Embryonic facial prominence (tissue), 1 donor: ENCODE data around the gene SYNGR2.
"Not testable (repeated sequence)": the region's sequence is repeated elsewhere in the genome, so short reads cannot be mapped to it uniquely, and the experiment has no call there.

Experiments
- DNase-seq: peaks from one replicate; pipeline ENCODE4 v3.0.0-alpha.2; 2016; ENCODE audit errors: extremely low spot score

The SYNGR2 gene

DNA sequence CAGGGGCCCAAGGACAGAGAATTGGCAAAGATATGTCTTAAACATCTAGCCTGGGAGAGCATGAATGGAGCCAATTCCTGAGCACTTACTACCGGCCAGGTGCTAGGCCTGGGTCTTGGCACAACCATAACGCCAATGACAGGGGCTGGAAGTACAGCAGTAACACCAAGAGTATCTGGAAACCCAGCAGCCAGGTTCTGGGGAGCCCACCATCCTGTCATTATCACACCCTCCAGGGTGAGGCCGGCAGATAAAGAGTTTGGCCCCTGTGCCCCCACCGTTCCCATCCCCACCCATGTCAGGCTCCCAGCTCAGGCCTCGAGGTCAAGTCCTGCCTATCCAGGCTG is 38.3 kb upstream of the SYNGR2 start:
- no peak for DNase-seq

DNA sequence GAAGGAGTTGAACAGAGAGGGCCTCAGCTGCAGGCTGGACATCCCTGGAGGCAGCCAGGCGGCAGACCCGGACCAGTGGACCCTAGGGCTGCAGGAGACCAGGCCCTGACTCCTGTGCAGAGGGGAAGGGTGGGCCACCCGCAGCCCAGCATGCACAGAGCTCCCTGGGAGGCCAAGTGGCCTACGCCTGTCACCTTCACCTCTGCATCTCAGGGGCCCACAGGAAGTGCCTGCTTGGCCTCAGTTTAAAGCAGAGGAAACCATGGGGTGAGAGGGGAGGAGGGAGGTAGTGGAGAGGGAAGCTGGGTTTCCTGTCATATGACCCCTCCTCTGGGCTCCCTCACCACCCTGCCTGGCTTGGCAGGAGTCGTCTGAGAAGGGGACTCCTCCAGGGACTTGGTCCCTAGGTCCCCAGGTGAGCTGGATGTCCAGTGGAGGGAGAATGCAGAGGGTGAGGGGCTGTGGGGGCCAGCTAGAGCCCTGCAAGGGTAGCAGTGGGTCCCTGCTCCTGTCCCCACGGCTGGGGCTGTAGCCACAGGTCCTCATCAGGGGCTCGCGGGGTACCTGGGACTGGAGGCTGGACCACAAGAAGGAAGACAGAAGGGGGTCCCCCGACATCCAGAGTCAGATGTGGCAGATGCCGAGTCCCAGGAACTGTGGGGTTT is 37.8 kb upstream of the SYNGR2 start, which contains the start of gene TMC8:
Gene TMC8, plus strand, starts transcription at position 335 of the 665 bp plus-strand sequence. CDS start 818 bp downstream, outside the sequence.
- no peak for DNase-seq

DNA sequence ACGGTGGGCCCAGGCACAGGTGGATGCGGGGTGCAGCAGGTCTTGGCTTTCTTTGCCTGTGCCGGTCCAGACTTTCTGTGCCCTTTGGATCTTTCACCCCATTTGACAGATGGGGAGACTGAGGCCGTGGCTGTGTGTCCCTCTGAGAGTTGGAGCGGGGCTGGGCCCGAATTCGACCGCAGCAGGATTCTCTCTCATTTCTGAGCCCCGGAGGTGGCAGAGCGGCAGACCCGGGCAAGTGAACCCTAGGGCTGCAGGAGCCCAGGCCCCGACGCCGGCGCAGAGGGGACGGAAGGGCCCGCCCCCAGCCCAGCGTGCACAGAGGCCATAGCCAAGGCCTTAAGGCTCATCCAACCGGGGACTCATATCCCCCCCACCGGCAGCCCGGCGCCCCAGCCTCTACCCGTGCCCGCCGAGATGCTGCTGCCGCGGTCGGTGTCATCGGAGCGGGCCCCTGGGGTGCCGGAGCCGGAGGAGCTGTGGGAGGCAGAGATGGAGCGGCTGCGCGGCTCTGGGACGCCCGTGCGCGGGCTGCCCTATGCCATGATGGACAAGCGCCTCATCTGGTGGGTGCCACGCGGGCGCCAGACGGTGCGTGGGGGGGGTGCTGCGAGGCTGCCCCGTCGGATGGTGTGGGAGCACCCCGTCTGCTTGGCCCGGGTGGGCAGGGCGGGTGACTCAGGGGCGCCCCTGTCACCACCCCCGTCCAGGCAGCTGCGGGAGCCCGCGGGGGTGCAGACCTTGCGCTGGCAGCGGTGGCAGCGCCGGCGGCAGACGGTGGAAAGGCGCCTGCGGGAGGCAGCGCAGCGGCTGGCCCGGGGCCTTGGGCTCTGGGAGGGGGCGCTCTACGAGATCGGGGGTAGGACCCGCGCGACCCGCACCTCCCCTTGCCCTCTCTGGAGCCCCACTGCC is 37.0 kb upstream of the SYNGR2 start:
- no peak for DNase-seq

DNA sequence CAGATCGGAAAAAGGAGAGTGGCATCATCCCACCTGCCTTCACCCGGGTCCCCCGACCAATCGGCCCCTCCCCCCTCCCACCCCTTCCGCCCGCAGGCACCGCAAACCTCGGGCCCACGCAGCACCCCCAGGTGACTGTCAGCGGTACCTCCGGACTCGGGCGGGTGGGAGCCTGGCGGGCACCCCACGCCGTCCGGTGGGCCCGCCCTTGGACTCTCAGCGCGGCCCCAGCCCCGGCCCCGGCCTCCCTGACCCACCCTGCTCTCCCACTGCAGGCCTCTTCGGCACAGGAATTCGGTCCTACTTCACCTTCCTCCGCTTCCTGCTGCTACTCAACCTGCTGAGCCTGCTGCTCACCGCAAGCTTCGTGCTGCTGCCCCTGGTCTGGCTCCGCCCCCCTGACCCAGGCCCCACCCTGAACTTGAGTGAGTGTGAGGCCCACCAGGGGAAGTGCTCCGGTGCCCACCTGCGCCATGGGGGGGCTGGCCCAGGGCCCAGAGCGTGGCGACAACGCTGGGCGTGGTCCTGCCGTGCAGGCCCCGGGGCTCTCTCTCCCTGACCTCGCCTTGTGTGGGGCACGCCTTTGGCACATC is 36.2 kb upstream of the SYNGR2 start:
- DNase-seq = no peak

DNA sequence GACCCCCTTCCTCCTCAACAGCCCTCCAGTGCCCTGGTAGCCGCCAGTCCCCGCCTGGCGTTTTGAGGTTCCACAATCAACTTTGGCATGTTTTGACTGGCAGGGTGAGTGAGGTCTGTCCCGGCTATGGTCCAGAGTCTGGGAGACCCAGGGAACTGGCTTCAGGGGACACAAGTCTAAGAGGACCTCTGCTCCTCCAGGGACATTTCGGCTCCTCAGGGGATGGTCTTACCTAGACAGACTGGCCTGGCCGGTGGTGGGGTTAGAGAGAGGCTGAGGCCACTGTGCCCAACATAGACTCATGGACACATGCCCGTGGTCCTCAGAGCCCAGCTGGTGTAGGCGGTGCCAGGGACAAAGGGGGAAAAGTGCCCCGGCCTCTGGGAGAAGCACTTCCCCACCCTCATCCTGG is 35.6 kb upstream of the SYNGR2 start:
- no peak for DNase-seq

DNA sequence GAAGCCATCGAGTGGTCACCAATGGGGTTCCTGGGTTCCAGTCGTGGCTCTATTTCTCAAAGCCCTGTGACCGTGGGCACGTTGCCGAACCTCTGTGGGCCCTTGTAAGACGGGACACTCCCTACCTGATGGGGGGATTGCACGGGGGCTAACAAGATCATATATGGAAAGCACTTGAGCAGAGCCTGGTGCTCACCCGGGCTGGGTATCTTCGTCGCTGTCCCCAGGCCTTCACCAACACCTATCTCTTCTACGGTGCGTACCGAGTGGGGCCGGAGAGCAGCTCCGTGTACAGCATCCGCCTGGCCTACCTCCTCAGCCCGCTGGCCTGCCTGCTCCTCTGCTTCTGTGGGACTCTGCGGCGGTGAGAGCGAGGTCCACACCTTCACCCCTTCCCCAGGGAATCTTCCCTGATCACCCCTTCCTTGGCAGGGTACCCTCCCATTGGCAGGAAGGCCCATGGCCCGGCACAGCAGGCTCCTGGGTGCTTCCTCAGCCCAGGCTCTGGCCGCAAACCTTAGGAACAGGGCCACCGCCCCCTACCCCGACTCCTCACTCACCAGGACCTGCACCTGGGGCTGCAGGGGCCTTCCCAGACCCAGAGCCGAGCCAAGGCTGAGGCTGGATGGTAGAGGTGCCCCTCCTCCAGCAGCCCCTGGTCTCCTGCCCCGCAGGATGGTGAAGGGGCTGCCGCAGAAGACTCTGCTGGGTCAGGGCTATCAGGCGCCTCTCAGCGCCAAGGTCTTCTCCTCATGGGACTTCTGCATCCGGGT is 35.0 kb upstream of the SYNGR2 start:
- no peak for DNase-seq

DNA sequence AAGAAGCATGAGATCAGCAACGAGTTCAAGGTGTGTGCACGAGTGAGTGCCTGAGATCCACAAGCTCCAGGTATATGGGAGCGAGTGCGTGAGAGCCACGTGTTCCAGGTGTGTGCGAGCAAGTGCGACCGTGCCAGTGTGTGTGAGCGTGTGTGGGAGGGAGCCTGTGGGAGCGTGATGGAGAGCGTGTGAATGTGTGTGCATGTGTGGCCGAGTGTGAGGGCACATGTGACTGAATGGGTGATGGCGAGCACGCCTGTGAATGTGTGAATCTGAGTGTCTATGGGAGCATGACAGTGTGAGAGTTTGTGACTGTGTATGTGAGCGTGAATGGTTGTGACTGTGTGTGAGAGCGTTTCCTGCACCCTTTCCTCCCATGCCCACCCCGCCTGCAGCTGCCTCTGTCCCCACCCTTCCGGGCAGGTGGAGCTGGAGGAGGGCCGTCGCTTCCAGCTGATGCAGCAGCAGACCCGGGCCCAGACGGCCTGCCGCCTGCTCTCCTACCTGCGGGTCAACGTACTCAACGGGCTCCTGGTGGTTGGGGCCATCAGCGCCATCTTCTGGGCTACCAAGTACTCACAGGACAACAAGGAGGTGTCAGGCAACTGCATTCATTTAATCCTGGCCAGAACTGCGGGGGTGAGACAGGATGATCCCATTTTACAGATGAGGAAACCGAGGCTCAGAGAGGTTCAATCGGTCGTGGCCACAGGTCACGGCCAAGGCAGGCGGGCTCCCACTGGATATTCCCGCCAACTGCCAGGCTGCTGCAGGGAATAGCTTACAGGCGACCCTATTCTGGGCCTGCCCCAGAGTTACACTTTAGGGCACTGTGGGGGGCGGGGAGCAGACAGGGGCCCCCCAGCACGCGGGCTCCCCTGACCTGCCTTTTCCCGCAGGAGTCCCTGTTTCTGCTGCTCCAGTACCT is 34.1 kb upstream of the SYNGR2 start:
- DNase-seq = no peak

DNA sequence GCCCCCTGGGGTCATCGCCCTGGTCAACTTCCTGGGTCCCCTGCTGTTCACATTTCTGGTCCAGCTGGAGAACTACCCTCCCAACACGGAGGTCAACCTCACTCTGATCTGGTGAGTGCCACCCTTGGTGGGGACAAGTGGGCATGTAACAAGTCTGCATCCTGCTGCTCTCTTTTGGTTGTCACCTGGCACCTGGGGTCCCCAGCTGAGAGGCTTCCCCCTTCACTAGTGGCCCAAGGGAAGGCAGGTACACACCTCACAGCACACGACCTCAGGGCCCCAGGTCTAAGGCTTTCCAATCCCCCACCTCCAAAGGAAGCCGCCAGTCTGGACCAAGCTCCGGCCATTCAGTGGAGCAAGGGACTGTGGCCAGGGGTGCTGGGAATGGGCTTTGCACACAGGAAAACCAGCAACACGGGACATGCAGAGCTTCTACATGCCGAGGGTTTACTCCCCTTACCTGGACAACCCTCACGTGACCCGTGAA is 33.4 kb upstream of the SYNGR2 start:
- DNase-seq = no peak

DNA sequence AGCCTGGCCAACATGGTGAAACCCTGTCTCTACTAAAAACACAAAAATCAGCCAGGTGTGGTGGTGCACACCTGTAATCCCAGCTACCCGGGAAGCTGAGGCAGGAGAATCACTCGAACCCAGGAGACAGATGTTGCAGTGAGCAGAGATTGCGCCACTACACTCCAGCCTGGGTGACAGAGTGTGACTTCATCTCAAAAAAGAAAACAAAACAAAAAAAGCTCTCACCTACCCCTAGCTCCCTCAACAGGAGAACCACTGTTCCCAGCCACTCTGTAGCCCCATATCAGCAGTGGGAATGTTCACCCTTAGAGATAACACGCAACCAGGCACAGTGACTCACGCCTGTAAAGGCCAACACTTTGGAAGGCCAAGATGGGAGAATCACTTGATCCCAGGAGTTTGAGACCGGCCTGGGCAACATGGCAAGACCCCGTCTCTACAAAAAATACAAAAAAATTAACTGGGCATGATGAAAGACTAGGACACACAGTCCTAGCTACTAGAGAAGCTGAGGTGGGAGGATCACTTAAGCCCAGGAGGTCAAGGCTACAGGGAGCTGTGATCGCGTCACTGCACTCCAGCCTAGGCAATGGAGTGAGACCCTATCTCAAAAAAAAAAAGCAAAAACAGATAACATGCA is 32.4 kb upstream of the SYNGR2 start:
- no peak for DNase-seq

DNA sequence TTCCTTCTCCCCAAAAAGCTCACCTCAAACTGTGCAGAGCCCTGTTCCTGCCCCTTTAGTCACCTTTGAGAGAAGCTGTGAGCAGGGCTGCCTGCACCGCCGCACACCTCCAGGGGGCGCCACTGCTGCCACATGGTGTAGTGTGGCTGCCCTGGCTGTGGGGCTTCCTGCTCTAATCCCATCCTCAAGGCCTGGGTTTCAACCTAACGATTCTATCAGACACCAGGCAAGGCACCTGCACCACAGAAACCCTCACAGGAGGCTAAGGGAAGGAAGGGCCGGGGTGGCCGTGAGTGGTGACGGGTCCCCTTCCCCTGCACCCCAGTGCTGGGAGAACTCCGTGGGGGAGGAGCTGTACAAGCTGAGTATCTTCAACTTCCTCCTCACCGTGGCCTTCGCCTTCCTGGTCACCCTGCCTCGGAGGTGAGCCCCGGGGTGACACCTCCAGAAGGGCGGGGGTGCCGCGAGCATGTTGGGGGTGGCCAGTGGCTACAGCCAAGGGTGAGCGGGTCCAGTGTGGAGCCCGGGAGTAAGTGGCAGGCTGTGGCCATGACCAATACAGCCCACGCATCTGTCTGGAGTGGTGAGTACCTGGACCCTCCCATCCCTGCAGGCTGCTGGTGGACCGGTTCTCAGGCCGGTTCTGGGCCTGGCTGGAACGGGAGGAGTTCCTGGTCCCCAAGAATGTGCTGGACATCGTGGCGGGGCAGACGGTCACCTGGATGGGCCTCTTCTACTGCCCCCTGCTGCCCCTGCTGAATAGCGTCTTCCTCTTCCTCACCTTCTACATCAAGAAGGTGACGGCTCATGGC is 30.8 kb upstream of the SYNGR2 start:
- DNase-seq = no peak

DNA sequence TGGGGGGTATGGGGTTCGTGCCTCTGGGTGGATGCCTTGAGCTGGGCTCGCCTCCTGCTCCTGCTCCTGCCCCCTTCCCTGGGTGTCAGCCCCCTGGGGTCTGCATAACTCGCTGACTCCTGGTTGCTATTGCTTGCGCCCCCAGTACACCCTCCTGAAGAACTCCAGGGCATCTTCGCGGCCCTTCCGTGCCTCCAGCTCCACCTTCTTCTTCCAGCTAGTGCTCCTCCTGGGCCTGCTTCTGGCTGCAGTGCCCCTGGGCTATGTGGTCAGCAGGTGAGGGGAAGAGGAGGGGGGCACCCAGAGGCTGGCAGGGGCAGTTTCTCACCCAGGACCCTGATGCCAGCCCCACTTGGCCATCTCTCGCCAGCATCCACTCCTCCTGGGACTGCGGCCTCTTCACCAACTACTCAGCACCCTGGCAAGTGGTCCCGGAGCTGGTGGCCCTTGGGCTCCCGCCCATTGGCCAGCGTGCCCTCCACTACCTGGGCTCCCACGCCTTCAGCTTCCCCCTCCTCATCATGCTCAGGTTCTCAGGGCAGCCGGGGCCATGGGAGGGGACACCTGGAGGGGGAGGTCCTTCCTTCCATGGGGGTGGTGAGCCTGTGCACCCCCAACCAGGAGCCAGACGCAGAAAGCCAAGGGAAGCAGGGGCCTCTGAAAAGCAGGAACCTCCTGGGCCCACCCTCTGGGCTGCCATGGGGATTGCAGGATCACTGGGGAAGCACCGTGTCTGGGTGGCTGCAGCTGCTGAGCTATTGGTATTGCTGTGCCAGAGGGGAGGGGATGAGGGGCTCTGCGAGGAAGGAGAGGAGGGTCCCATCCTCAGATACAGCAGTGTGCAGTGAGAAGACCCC is 29.9 kb upstream of the SYNGR2 start:
- no peak for DNase-seq

DNA sequence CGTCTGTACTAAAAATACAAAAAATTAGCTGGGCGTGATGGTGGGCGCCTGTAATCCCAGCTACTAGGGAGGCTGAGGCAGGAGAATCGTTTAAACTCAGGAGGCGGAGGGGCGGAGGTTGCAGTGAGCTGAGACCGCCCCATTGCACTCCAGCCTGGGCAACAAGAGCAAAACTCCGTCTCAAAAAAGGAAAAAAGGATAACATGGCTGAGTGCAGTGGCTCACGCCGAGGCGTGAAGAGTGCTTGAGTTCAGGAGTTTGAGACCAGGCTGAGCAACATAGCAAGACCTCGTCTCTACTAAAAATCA is 28.6 kb upstream of the SYNGR2 start:
- DNase-seq = not testable (repeated sequence)

DNA sequence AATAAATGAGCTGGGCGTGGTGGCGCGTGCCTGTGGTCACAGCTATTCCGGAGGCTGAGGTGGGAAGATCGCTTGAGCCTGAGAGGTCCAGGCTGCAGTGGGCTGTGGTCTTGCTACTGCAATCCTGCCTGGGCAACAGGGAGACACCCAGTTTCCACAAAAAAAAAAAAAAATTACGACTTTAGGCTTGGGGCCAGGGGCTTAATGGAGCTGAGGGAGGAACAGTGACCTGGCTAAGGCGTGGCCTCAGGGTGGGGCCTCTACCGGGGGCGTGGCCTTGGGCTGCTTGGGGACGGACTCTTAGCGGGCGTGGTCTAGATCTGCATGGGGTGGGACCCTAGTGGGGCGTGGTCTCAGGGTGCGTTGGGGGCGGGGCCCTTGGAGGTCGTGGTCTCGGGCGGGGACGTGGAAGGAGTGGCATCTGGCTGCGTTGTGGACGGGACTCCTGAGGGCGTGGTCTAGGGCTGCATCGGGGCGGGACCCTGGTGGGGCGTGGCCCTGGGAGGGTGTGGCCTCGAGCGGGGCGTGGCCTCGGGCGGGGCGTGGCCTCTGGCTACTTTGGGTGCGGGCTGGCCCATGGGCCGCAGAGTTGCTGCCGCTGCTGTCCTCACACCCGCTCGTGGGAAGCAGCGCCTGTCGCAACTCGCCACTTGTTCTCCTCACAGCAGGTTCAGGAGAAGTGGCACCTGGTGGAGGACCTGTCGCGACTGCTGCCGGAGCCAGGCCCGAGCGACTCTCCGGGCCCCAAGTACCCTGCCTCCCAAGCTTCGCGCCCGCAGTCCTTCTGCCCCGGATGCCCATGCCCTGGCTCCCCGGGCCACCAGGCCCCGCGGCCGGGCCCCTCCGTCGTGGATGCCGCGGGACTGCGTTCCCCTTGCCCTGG is 28.0 kb upstream of the SYNGR2 start:
- no peak for DNase-seq

DNA sequence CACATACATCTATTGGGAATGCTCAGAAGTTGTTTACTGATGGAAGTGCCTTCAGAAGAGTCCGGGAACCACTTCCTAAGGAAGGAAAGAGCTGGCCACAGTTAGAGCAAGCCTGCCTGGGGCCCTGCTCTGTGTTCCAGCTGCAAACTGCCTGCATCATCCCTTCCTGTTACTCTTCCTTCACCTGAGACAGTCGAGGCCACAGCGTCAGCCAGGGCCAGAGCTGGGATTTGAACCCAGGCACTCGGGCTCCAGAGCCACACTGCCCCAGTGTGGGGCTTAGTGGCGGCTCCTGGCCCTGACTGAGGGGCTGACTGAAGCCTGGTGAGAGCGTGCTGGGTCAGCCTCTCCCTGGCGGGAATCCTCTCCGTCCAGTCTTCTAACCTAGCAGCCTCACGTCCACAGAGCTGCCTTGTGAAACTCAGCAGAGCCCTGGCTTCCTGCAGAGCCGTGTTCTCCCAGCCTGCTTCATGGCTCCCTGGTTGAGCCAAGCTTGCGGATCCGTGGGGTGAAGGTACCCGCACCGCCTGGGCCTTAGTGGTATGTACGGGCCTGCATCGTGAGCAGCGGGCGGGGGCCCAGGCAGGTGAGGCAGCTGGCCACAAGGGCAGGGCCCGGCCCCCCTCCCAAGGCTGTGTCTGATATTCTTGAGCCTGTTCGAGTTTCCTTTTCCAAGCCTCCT is 26.8 kb upstream of the SYNGR2 start:
- DNase-seq = no peak

DNA sequence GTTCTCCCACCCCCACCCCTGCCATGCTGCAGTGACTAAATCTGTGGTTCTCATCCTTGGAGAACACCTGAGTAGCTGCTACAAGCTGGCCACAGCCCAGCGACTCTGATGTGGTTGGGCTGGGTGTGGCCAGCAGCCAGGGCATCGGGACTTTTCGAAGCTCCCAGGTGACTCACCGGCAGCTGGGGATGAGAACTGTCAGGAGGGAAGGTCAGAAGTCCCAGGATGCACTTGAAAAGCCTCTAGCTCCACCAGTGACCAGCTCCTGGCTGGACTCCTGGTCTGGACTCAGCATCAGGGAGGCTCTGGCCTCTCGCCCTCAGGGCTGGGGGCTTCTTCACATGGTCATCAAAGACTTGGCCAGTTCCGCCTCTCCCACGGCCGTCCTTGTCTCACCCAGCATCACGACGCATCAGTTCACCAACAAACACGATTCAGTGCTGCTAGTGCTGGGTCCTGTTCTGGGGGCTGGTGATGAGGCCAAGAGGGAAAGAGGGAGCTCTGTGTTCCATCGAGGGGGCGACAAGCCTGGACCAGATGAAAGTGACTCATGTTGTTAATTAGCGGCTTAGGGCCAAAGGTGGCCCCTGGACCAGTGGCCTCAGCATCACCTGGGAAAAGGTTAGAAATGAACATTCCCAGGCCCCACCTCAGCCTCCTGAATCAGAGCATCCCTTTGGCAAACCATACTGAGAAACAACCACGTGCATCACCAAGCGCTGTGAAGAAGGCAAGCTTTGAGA is 26.1 kb upstream of the SYNGR2 start:
- DNase-seq = no peak
